Muscle of leg (tissue), 11 donors: Measurements from ENCODE around the gene B9D1. TPM values are rescaled to one million over a fixed set of nuclear protein-coding genes. Genes with fewer than 3 reads are reported as not detected.

Experiments
- DNase-seq: peaks from one replicate; pipeline ENCODE4 v3.0.0; 2013
- H3K27ac ChIP-seq: one replicate; pipeline ENCODE4 v1.5.1; 2013; ENCODE audit warnings: mild to moderate bottlenecking, low read length, control low read depth
- H3K27me3 ChIP-seq: one replicate; pipeline ENCODE4 v1.6.1; 2013; ENCODE audit warnings: low read length; ENCODE audit not compliant: control insufficient read depth, insufficient read depth
- H3K36me3 ChIP-seq: one replicate; pipeline ENCODE4 v1.6.1; 2013; ENCODE audit warnings: low read length; ENCODE audit not compliant: control insufficient read depth, insufficient read depth
- H3K4me1 ChIP-seq: one replicate; pipeline ENCODE4 v1.6.1; 2013; ENCODE audit warnings: low read length; ENCODE audit not compliant: control insufficient read depth, insufficient read depth
- H3K4me3 ChIP-seq: one replicate; pipeline ENCODE4 v1.5.1; 2013; ENCODE audit warnings: low read length, control low read depth
- H3K9me3 ChIP-seq: replicated peaks from 2 replicates; pipeline ENCODE4 v1.6.1; 2013; ENCODE audit warnings: low read depth, low read length; ENCODE audit not compliant: control insufficient read depth
- WGBS: methylation state at CpG from one replicate; pipeline ENCODE4 v1.1.5; 2013; ENCODE audit warnings: missing lambda C conversion rate; ENCODE audit not compliant: insufficient coverage; 5-methylcytosine and 5-hydroxymethylcytosine counted together
- polyA plus RNA-seq, 8 donors: library from polyadenylated mRNA; unstranded; fragments of 120-200 nt; gene quantifications; one replicate each; pipeline versions ENCODE4 v1.2.1 to v1.2.3, GENCODE V29; 2013; ENCODE audit warnings: inconsistent platforms in 1 of 8, low replicate concordance in 1 of 8; ENCODE audit not compliant: insufficient read length in 8 of 8, insufficient read depth in 1 of 8
- total RNA-seq: library from RNA; stranded (reverse); fragments of 120-200 nt; gene quantifications from one replicate; pipeline ENCODE4 v1.2.4, GENCODE V29; 2013

B9D1 gene
- total and polyA plus RNA-seq, 9 donors = 5.7 to 9.7 (median 6.7) TPM

DNA sequence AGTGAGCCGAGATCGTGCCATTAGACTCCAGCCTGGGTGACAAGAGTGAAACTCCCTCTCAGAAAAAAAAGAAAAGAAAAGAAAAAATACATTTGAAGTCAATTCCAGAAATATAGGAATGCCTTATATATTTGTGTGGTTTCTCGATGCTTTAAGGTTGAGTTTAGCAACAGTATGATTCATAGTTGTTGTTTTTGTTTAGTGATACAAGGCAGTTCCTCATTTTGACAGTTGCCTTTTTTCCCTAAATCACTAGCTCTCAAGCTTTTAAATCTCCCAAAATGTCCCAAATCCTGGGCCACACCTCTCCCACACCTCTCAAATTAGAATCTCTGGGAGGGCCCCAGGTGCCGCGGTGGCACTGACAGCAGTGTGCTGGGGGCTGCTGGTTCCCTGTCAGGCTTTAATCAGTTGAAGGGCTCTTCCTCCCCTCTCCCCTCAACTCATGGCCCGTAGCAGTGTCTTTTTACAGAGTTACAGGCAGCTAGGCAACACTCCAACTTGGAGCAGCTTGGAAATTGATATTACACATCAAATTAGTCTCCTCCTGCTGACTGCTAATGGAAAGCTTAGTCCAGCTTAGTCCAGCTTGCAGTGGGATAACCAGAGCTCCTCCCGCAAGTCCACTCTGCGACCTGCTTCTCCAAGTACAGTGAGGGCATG lies 66.9 kb downstream of the B9D1 start:
- H3K36me3 ChIP-seq = peaks cover 14% of the 10 kb centered on the region
- 67% methylated on average over 4 of the region's 8 CpGs for WGBS
- peak; percentile 78 for DNase-seq
- H3K27ac ChIP-seq = no peak overlapping the region
- H3K9me3 ChIP-seq = no peaks in the 10 kb centered on the region
- no peak overlapping the region for H3K4me3 ChIP-seq
- H3K4me1 ChIP-seq = peaks cover 30% of the 10 kb centered on the region
- H3K27me3 ChIP-seq = no peaks in the 10 kb centered on the region

GRCh38 chr17:19294443-19294842 lies 68.1 kb downstream of the B9D1 start:
- DNase-seq = no peak
- Histone ChIP-seq H3K9me3 (no peaks in the 10 kb centered on the region), H3K4me1 (peaks cover 37% of the 10 kb centered on the region), H3K36me3 (peaks cover 10% of the 10 kb centered on the region), H3K27ac (no peak overlapping the region), H3K4me3 (no peak overlapping the region), H3K27me3 (no peaks in the 10 kb centered on the region)
- WGBS = 67% methylated on average over 1 of the region's 3 CpGs

Other genes starting within 250 kb of the B9D1 start
- 1.1 TPM for gene GRAPL, start 235.1 kb downstream of the B9D1 start, total RNA-seq
- 1 to 10 TPM in 7 of 8 donors, under 1 TPM in 1; 0.76 to 3.2 (median 2.2) TPM for gene GRAPL, start 235.1 kb downstream of the B9D1 start, polyA plus RNA-seq
- gene EPN2, start 125.4 kb downstream of the B9D1 start, total RNA-seq = 19.7 TPM
- gene EPN2, start 125.4 kb downstream of the B9D1 start, polyA plus RNA-seq = 10 to 100 TPM; 18.2 to 36.4 (median 26.1) TPM
- 8.4 TPM for gene MAPK7, start 15.8 kb upstream of the B9D1 start, total RNA-seq
- gene MAPK7, start 15.8 kb upstream of the B9D1 start, polyA plus RNA-seq = 10 to 100 TPM; 17.9 to 28.4 (median 25.5) TPM
- 157 TPM for gene MFAP4, start 24.5 kb upstream of the B9D1 start, total RNA-seq
- 100 to 1,000 TPM; 162 to 328 (median 246) TPM for gene MFAP4, start 24.5 kb upstream of the B9D1 start, polyA plus RNA-seq
- 4.1 TPM for gene RNF112, start 48.5 kb upstream of the B9D1 start, total RNA-seq
- gene RNF112, start 48.5 kb upstream of the B9D1 start, polyA plus RNA-seq = 1 to 10 TPM; 2.8 to 5.4 (median 4.0) TPM
- gene SLC47A1, start 171.1 kb upstream of the B9D1 start, total RNA-seq = 0.71 TPM
- gene SLC47A1, start 171.1 kb upstream of the B9D1 start, polyA plus RNA-seq = 1 to 10 TPM in 6 of 8 donors, under 1 TPM in 2; 0.77 to 1.3 (median 1.1) TPM